Activated CD4-positive, alpha-beta T cell treated with anti-CD3 and anti-CD28 coated beads for 4 hours (primary cell): Measurements from ENCODE around the gene HTR1E.
"Not testable (repeated sequence)": the region's sequence is repeated elsewhere in the genome, so short reads cannot be mapped to it uniquely, and the experiment has no call there.

Source experiments
- DNase-seq, 2 donors: peaks; one replicate each; pipeline ENCODE4 v3.0.0-alpha.2; 2020

The HTR1E gene

GRCh38 chr6:86978251-86978650, 40.9 kb downstream of the HTR1E start:
- DNase-seq: no peak

- no peak for DNase-seq
Observed at GRCh38 chr6:87001494-87001893, 64.2 kb downstream of the HTR1E start.

GRCh38 chr6:87002391-87002790, 65.1 kb downstream of the HTR1E start:
- not testable (repeated sequence) for DNase-seq

GRCh38 chr6:87006541-87006940, 69.2 kb downstream of the HTR1E start:
- DNase-seq: not testable (repeated sequence)

- not testable (repeated sequence) for DNase-seq
Observed at GRCh38 chr6:87009581-87009980, 72.3 kb downstream of the HTR1E start.

- no peak for DNase-seq
Observed at GRCh38 chr6:87012035-87012434, 74.7 kb downstream of the HTR1E start.

- DNase-seq: no peak
Observed at GRCh38 chr6:87012743-87013142, 75.4 kb downstream of the HTR1E start.

- no peak for DNase-seq
Observed at GRCh38 chr6:87016772-87017171, 79.4 kb downstream of the HTR1E start.

GRCh38 chr6:87027021-87027420, 89.7 kb downstream of the HTR1E start:
- no peak for DNase-seq

GRCh38 chr6:87029711-87030314, 92.5 kb downstream of the HTR1E start:
- DNase-seq: no peak

GRCh38 chr6:87040729-87041128, 103.4 kb downstream of the HTR1E start:
- no peak for DNase-seq

GRCh38 chr6:87045521-87046075, 108.3 kb downstream of the HTR1E start:
- DNase-seq: no peak

- no peak for DNase-seq
Observed at GRCh38 chr6:87049779-87050178, 112.5 kb downstream of the HTR1E start.

GRCh38 chr6:87053312-87053711, 116.0 kb downstream of the HTR1E start:
- no peak for DNase-seq

- DNase-seq: no peak
Observed at GRCh38 chr6:87054143-87054833, 117.0 kb downstream of the HTR1E start.

- DNase-seq: no peak
Observed at GRCh38 chr6:87059943-87060342, 122.6 kb downstream of the HTR1E start.

- no peak for DNase-seq
Observed at GRCh38 chr6:87065117-87065516, 127.8 kb downstream of the HTR1E start.
